ENCODE data around the gene BAIAP2. TPM values are rescaled to one million over a fixed set of nuclear protein-coding genes. Genes with fewer than 3 reads are reported as not detected.

The BAIAP2 gene
- polyA plus RNA-seq, 1 donor from 2014 or later = 17.5 TPM

DNA sequence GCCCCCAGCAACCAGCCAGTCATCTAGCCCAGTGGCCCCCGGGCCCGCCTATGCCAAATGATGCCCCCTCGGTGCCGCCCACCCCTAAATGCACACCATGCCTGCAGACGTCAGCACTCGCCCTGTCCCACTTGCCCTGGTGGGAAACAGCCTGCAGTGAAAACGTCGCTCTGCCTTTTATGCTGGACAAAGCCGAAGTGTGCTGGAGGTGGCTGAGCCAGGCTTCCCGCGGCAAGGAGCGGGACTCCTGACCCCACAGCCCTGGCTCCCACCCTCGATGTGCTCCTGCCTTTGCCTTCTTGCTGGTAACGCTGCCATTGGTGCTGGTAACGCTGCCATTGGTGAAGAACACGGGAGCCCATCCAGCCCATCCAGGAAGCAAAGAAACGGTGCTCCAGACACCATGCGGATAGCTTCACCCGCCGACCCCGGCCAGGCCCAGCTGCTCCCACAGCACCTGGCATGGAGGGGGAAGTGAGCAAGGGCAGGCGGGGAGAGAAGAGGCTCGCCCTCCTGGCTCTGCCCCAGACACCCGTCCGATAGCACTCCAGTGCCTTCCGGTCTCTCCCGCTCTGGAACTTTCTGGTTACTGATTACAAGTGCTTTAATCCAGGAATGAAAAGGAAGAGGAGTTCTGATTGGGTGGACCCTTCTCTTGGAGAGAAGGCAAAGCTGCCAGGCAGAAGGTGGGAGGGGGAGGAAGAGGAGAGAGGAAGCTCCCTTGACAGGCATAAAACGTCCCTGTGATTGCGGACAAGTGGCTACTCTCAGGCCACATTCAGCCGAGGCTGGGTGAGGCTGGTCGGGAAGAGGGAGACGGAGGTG lies 4.0 kb upstream of the BAIAP2 start:
- H3K4me3 ChIP-seq (ENCODE audit: low read length) = no peak overlapping the region

DNA sequence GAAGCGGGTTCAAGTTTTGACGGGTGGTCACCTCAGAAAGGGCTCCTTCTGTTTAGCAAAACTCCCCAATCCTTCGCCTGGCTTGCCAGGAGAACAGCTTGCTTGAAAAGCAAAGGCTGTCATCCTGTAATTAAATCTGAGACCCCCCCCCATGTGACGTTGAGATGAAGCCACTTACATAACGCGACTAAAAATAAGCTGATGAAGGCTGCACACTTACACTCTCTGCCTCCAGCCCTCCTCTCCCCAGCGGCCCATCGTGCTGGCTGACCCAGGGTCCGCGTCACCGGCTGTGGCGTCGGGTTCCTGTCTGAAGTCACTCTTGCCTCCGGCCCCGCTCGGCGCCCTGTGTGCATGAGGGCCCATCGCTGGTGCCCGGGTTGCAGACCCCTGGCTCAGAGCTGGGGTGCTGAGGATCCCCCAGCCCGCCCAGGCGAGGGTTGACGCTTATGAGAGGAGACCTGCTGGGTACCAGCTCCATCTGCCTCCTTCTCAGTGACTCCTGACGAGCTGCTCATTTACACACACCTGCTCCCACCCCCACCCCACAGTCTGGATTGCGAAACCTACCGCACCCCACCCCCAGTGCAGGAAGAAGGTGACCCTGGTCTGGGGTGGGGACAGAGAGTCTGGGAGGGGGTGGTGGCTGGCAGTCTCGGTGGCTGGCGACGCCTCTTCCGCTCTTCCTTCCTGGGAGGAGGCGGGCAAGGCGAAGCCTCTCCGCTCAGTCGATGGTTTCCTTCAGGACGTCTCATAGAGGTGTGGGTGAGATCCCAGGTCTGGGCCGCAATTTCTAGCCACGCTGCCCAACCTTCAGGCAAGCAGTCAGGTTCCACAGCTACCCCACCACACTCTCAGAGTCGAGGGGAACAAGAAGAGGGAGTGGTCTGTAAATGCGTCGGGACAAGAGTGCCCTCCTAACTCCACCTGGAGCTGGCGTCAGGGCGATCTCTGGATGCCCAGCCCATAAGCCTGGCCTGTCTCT lies 3.1 kb upstream of the BAIAP2 start:
- Histone ChIP-seq H3K79me2 (replicated peaks; ENCODE audit: insufficient read depth, low read length) (peaks cover 27% of the 10 kb centered on the region), H4K20me1 (ENCODE audit: insufficient read depth) (no peaks in the 10 kb centered on the region), H3K4me2 (ENCODE audit: low read length) (no peak overlapping the region), H3K4me3 (ENCODE audit: low read length) (no peak overlapping the region), H3K36me3 (ENCODE audit: insufficient read depth, low read length) (no peaks in the 10 kb centered on the region), H3K9me2 (ENCODE audit: insufficient read depth, low read length) (no peaks in the 10 kb centered on the region), H3F3A (ENCODE audit: insufficient read depth, low read length, poor library complexity, severe bottlenecking) (no peaks in the 10 kb centered on the region), H3K9me3 (ENCODE audit: low read length) (no peaks in the 10 kb centered on the region), H3K27me3 (ENCODE audit: insufficient read depth, low read depth, low read length) (no peaks in the 10 kb centered on the region), H3K27ac (ENCODE audit: low read length) (no peak overlapping the region), H3K9ac (ENCODE audit: low read length) (no peak overlapping the region), H2AFZ (ENCODE audit: low read depth, low read length) (no peak overlapping the region)
- TF ChIP-seq, protein P1, sequence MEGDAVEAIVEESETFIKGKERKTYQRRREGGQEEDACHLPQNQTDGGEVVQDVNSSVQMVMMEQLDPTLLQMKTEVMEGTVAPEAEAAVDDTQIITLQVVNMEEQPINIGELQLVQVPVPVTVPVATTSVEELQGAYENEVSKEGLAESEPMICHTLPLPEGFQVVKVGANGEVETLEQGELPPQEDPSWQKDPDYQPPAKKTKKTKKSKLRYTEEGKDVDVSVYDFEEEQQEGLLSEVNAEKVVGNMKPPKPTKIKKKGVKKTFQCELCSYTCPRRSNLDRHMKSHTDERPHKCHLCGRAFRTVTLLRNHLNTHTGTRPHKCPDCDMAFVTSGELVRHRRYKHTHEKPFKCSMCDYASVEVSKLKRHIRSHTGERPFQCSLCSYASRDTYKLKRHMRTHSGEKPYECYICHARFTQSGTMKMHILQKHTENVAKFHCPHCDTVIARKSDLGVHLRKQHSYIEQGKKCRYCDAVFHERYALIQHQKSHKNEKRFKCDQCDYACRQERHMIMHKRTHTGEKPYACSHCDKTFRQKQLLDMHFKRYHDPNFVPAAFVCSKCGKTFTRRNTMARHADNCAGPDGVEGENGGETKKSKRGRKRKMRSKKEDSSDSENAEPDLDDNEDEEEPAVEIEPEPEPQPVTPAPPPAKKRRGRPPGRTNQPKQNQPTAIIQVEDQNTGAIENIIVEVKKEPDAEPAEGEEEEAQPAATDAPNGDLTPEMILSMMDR (IDR thresholded peaks at IDR 0.05; ENCODE audit: poor library complexity, severe bottlenecking) = no peak
- TF ChIP-seq SMC3 (conservative IDR thresholded peaks at IDR 0.05; ENCODE audit: poor library complexity) = no peak
- TF ChIP-seq, protein P2, sequence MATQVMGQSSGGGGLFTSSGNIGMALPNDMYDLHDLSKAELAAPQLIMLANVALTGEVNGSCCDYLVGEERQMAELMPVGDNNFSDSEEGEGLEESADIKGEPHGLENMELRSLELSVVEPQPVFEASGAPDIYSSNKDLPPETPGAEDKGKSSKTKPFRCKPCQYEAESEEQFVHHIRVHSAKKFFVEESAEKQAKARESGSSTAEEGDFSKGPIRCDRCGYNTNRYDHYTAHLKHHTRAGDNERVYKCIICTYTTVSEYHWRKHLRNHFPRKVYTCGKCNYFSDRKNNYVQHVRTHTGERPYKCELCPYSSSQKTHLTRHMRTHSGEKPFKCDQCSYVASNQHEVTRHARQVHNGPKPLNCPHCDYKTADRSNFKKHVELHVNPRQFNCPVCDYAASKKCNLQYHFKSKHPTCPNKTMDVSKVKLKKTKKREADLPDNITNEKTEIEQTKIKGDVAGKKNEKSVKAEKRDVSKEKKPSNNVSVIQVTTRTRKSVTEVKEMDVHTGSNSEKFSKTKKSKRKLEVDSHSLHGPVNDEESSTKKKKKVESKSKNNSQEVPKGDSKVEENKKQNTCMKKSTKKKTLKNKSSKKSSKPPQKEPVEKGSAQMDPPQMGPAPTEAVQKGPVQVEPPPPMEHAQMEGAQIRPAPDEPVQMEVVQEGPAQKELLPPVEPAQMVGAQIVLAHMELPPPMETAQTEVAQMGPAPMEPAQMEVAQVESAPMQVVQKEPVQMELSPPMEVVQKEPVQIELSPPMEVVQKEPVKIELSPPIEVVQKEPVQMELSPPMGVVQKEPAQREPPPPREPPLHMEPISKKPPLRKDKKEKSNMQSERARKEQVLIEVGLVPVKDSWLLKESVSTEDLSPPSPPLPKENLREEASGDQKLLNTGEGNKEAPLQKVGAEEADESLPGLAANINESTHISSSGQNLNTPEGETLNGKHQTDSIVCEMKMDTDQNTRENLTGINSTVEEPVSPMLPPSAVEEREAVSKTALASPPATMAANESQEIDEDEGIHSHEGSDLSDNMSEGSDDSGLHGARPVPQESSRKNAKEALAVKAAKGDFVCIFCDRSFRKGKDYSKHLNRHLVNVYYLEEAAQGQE (IDR thresholded peaks at IDR 0.05; ENCODE audit: borderline replicate concordance) = no peak
- TF ChIP-seq POLR2AphosphoS5 (IDR thresholded peaks at IDR 0.05) = no peak

More for the DNA sequence above, 4.0 kb upstream of the BAIAP2 start:
- Histone ChIP-seq H3K27ac (ENCODE audit: low read length) (no peak overlapping the region), H3K9ac (ENCODE audit: low read length) (no peak overlapping the region), H3K4me2 (ENCODE audit: low read length) (no peak overlapping the region), H3F3A (ENCODE audit: insufficient read depth, low read length, poor library complexity, severe bottlenecking) (no peaks in the 10 kb centered on the region), H2AFZ (ENCODE audit: low read depth, low read length) (no peak overlapping the region), H4K20me1 (ENCODE audit: insufficient read depth) (no peaks in the 10 kb centered on the region), H3K9me2 (ENCODE audit: insufficient read depth, low read length) (no peaks in the 10 kb centered on the region), H3K36me3 (ENCODE audit: insufficient read depth, low read length) (no peaks in the 10 kb centered on the region), H3K79me2 (replicated peaks; ENCODE audit: insufficient read depth, low read length) (peaks cover 18% of the 10 kb centered on the region), H3K9me3 (ENCODE audit: low read length) (no peaks in the 10 kb centered on the region), H3K27me3 (ENCODE audit: insufficient read depth, low read depth, low read length) (no peaks in the 10 kb centered on the region)
- TF ChIP-seq SMC3 (conservative IDR thresholded peaks at IDR 0.05; ENCODE audit: poor library complexity) (no peak), RAD21 (conservative IDR thresholded peaks at IDR 0.05) (no peak), EZH2 (IDR thresholded peaks at IDR 0.05; ENCODE audit: borderline replicate concordance, insufficient read depth, low read length, poor library complexity, severe bottlenecking) (no peak), POLR2AphosphoS5 (IDR thresholded peaks at IDR 0.05) (no peak), TAF1 (IDR thresholded peaks at IDR 0.05; ENCODE audit: low read depth) (no peak), EP300 (conservative IDR thresholded peaks at IDR 0.05; ENCODE audit: poor library complexity, severe bottlenecking) (no peak), MXI1 (conservative IDR thresholded peaks at IDR 0.05; ENCODE audit: poor library complexity, severe bottlenecking) (no peak)
- TF ChIP-seq, protein P1 (IDR thresholded peaks at IDR 0.05; ENCODE audit: poor library complexity, severe bottlenecking) = no peak
- TF ChIP-seq, protein P2 (IDR thresholded peaks at IDR 0.05; ENCODE audit: borderline replicate concordance) = no peak
